Astrocyte of the cerebellum (primary cell): ENCODE results near the gene LRCH2.

Experiments
- DNase-seq: peaks from one replicate; pipeline ENCODE4 v3.0.0-alpha.2; 2011; ENCODE audit warnings: low read depth
- H3K4me3 ChIP-seq: 2 replicates; pipeline ENCODE4 v1.5.1; 2011; ENCODE audit warnings: mild to moderate bottlenecking, low read depth, low read length, moderate library complexity
- in situ Hi-C: cut with HindIII; loops from 2 replicates; pipeline ENCODE4 v1.10.0; 2017; ENCODE audit warnings: low sequenced_read_pairs
- TF ChIP-seq, protein P1 (sequence below): IDR thresholded peaks from 2 replicates; pipeline ENCODE4 v1.5.1; 2012; ENCODE audit warnings: low read length, low read depth, moderate library complexity, mild to moderate bottlenecking; ENCODE audit errors: missing control alignments

Gene LRCH2

DNA sequence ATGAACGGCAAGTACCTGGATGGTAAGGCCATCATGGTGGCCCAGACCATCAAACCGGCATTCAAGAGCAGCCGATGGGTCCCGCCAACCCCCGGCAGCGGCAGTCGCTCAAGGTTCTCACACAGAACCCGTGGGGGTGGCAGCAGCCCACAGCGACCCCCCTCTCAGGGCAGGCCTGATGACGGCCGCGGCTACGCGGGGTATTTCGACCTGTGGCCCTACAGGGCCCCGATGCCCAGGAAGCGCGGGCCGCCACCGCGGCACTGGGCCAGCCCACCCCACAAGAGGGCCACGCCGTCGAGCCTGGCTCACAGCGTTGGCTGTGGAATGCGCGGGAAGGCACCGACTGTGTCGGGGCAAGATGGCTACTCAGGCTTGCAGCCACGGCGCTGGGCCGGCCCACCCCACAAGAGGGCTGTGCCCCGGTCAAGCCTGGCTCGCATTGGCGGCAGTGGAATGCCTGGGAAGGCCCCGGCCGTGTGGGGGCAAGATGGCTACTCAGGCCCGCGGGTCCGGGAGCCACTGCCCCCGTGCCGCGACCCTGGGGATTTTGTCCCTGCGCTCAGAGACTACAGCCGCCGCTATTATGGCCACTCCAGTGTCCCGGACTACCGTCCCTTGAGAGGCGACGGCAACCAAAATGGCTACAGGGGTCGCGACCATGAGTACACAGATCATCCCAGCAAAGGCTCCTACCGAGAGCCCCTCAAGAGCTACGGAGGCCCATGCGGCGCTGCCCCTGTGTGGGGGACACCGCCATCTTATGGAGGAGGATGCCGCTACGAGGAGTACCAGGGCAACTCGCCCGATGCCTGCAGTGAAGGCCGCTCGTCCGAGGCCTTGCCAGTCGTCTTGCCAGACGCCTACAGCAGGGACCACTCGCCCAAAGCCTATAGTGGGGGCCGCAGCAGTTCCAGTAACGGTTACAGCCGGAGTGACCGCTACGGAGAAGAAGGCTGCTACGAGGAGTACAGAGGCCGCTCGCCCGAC, 44.0 kb downstream of the LRCH2 start:
- DNase-seq, result no peak
- TF ChIP-seq, protein P1, sequence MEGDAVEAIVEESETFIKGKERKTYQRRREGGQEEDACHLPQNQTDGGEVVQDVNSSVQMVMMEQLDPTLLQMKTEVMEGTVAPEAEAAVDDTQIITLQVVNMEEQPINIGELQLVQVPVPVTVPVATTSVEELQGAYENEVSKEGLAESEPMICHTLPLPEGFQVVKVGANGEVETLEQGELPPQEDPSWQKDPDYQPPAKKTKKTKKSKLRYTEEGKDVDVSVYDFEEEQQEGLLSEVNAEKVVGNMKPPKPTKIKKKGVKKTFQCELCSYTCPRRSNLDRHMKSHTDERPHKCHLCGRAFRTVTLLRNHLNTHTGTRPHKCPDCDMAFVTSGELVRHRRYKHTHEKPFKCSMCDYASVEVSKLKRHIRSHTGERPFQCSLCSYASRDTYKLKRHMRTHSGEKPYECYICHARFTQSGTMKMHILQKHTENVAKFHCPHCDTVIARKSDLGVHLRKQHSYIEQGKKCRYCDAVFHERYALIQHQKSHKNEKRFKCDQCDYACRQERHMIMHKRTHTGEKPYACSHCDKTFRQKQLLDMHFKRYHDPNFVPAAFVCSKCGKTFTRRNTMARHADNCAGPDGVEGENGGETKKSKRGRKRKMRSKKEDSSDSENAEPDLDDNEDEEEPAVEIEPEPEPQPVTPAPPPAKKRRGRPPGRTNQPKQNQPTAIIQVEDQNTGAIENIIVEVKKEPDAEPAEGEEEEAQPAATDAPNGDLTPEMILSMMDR, result no peak
- no peak overlapping the region for H3K4me3 ChIP-seq
- in situ Hi-C loops, result no loop called here

DNA sequence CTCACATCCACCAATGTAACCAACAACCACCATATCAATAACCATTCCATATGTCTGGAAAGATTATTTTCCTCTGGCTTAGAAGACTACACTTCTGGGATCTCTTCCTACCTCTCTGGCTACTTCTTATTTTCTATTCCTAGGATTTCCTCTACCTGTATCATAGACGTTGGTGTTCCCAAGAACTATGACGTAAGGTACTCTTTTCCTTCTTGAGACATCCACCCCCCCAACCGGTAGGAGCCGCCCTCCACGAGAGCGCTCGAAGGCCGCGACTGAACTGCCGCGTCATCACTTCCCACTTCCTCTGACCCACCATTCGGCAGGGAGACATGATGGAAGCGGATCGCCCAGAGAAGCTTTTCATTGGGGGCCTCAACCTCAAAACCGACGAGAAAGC, 44.8 kb downstream of the LRCH2 start, which contains the start of gene RBMXL3:
Gene RBMXL3 (plus strand): TSS at position 301 of the 400 bp plus-strand sequence. CDS start 32 bp downstream, at position 333.
- in situ Hi-C loops, result no loop called here
- no peak for DNase-seq
- H3K4me3 ChIP-seq, result no peak within 1 kb of the TSS
- TF ChIP-seq, protein P1, result no peak

DNA sequence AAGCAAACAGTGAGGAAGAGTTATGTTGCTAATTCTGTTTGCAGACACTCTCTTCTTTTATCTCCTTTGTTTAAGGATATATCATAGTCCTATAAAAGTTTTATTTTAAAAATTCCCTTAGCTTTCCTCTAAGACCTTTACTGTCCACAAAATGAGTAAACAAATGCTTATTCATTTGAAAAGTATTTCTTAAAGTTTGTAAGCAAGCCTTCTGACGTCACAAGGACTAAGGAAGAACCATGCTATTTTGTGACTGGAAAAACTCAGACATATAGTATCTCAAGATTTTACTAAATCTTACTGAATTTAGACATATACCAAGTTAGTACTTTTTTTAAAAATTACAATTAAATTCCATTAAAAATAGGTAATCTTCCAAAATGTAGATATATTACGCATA, 49.9 kb downstream of the LRCH2 start:
- in situ Hi-C loops, result no loop called here

DNA sequence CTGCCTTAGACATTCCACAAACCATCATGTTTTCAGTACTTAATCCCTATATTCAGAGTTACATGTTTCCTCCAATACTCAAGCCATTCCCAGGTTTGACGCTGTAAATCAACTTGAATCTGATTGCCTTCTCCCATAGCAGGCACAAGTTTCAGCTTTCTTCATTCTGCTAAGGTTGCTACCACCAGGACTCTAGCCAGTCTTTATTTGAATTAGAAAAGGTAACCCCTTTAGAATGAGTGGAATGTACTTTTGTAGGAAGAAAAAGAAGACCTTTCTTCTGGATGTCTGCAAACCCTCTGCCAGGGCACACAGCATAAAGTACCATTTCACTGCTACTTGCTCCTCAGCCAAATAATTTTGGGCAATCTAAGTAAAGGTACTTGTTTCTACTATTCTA, 55.4 kb downstream of the LRCH2 start:
- no peak for DNase-seq
- H3K4me3 ChIP-seq, result no peak overlapping the region
- TF ChIP-seq, protein P1, result no peak
- in situ Hi-C loops, result no loop called here

More for the DNA sequence above, 49.9 kb downstream of the LRCH2 start:
- no peak overlapping the region for H3K4me3 ChIP-seq
- no peak for DNase-seq
- TF ChIP-seq, protein P1, result no peak

DNA sequence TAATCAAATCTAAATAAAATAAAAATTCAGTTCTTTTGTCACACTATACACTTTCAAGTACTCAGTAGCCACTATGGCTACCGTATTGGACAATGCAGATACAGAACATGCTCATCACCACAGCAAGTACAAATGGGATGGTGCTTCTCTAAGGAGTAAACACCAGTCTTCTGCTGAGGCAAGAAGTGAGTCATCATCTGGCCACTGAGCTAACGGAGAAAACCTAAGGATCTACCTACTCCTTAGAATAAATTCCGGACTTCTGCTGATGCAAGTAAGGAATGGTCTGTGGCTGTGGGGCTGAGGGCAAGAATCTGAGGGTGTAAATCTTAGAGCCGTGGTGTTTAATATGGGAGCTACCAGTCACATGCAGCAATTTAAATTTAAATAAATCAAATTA, 56.0 kb downstream of the LRCH2 start:
- TF ChIP-seq, protein P1, result no peak
- DNase-seq, result no peak
- no peak overlapping the region for H3K4me3 ChIP-seq
- in situ Hi-C loops, result no loop called here

GRCh38 chrX:115174548-115174947, 59.3 kb downstream of the LRCH2 start:
- no peak overlapping the region for H3K4me3 ChIP-seq
- TF ChIP-seq, protein P1, result no peak
- no peak for DNase-seq
- in situ Hi-C loops, result no loop called here
